GM10847 (cell line): ENCODE measurements around the gene ZCCHC3.

Experiments used
- POLR2A ChIP-seq: IDR thresholded peaks from 2 replicates; pipeline ENCODE4 v1.6.1; 2011; ENCODE audit not compliant: insufficient read length; ENCODE audit errors: extremely low read depth

ZCCHC3 gene

GRCh38 chr20:300345-300990 lies 3.1 kb downstream of the ZCCHC3 start:
- TF ChIP-seq POLR2A: no peak

GRCh38 chr20:301886-302848 lies 4.8 kb downstream of the ZCCHC3 start:
- TF ChIP-seq POLR2A: no peak

DNA sequence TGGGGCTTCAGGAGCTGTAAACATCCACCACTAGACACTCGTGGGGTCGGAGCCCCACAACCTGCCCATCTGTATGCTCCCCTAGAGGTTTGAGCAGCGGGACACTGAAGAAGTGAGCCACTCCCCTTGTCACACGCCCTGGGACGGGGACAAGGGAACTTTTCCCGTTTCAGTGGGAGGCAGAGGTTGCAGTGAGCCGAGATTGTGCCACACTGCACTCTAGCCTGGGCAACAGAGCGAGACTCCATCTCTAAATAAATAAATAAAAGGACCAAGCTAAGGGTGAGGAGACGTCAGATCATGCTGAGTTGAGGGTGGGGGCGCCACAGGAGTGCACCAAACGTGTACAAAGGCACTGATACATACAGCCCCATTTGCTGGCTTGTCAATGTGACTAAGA lies 8.4 kb downstream of the ZCCHC3 start:
- TF ChIP-seq POLR2A: no peak

GRCh38 chr20:308427-309038 lies 11.2 kb downstream of the ZCCHC3 start:
- TF ChIP-seq POLR2A: no peak

GRCh38 chr20:309306-309840 lies 12.0 kb downstream of the ZCCHC3 start:
- no peak for TF ChIP-seq POLR2A

DNA sequence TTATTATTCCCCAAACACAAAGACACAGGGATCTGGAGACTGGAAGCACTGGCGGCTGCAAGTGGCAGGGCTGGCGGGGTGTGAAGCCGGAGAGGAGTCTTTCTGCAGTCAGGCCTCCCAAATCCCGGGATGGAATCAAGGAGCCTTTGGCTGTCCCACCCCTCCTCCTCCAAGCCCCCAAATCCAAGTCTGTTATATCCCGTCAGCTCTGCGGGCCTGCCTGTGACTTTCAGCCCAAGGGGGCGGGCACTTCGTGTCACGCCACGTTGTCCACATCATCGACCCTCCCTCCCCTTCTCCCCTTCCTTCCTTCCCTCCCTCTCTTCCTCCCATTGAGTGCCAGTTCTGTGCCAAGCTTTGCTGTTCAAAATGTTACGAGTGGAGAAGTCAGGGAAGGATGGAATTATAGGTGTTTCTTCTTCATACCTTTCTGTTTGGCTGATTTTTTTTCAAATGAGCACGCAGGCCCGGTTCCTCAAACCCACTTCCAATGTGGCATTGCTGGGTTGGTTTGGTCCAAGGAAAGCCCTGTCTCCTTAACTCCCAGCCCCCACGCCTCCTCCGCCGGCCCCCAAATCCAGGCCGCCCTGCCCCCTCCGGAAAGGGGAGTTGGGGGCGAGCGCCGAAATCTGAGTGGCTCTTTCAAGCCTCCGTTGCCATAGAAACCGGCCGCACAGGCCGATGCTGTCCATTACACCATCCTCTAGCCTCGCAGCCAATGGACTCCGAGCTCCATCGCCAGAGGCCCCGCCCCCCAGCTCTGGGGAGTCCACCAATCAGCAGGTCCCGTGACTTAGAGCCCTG lies 12.7 kb downstream of the ZCCHC3 start:
- no peak for TF ChIP-seq POLR2A

DNA sequence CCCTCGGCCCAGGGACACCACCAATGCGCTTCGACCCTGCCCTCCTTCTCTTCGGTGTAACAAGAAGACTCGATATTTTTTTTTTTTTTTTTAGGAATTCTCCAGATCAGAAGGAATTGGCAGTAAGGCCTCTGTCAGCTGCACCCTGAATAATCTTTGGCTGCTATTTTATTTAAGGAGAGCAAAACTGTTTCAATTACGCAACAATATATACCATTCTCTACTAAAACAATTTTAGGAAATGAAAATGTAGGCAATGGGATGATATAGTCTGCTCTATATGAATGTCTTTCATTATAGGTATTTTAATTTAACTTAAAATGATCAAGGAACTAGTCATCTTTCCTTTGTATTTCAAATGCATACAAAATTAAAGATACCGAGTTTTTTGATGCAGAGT lies 13.3 kb downstream of the ZCCHC3 start:
- no peak for TF ChIP-seq POLR2A

DNA sequence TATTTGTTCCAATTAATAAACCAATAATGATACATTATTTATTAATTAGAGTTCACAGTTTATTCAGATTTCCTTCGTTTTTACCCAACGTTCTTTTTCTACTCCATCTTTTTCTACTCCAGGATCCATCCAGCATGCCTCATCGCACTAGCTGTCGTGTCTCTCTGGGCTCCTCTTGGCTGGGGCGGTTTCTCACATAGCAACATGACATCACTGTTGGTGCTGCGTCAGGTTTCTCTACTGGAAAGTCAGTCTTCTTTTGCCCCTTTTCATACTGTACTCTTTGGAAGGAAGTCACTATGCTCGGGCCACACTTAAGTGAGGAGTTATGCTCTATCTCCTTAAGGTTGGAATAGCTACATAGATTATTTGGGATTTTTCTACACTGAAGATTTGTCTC lies 14.2 kb downstream of the ZCCHC3 start:
- TF ChIP-seq POLR2A: no peak

DNA sequence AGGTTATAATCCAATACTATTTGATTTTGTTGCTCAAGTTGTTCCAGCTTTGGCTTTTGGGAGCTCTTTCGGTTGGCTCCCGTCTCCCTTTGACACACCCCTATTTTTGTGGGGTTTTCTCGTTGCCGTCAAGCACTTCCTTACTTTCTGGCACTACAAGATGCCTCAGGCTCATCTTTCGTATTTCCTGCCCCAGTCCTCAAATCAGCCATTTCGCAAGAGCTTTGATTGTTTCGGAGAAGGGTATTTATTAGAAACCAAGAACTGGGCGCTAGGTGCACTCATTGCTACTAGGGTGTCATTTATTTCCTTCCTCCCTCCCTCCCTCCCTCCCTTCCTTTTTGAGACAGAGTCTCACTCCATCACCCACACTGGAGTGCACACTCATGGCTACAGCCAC lies 14.7 kb downstream of the ZCCHC3 start:
- no peak for TF ChIP-seq POLR2A

DNA sequence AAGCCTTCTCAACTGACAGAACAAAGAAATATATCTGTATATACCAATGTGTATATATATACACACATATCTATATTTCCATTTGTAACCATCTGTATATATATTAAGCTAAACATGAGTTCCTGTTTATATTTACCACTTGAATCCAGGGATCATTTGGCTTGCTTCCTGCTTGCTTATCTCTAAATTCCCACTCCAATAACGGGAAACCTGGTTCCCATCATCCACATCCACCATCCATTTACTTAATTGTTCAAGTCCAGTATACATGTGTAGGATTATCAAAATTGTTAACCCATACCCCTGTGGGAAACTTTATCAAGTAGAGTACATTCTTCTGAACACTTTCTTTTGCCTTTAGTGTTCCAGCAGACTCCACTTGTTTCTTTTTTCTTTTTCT lies 15.5 kb downstream of the ZCCHC3 start:
- no peak for TF ChIP-seq POLR2A

GRCh38 chr20:313402-313801 lies 16.0 kb downstream of the ZCCHC3 start:
- TF ChIP-seq POLR2A: no peak

- TF ChIP-seq POLR2A: no peak
These were observed 16.6 kb downstream of the ZCCHC3 start for GRCh38 chr20:313948-314347.

DNA sequence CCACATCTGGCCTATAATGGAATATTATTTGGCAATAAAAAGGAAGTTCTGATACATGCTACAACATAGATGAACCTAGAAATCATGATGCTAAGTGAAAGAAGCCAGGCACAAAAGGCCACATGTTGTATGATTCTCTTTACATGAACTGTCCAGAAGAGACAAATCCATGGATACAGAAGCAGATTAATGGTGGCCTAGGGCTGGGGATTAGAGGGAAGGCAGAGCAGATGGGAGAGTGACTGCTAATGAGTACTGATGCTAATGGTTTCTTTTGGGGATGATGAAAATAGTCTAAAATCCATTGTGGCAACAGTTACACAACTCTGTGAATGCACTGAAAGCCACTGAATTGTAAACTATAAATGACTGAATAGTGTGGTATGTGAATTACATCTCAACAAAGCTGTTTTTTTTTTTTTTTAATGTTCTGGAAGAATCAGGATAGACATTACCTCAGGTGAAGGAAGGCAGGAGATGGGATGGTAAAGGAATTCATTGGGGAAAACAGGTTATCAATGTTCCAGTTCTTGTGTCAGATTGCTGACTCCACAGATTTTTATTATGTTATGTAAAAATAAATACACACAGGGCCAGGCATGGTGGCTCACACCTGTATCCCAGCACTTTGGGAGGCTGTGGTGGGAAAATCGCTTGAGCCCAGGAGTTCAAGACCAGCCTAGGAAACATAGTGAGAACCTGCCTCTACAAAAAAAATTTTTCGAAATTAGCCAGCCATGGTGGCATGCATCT lies 19.1 kb downstream of the ZCCHC3 start:
- TF ChIP-seq POLR2A: no peak
